Spleen (tissue), 11 donors: Measurements from ENCODE around the gene MEOX1. TPM values are rescaled to one million over a fixed set of nuclear protein-coding genes. Genes with fewer than 3 reads are reported as not detected.

ENCODE experiments used
- DNase-seq: peaks from one replicate; pipeline ENCODE4 v3.0.0-alpha.2; 2020
- H3K27ac ChIP-seq, 8 donors: fragments of 200-600 bp; sonication (generic) in 7 of 8; 1 replicate in 4 of 8; 2 replicates in 4 of 8; pipeline versions ENCODE4 v1.5.0 to v1.8.0; 2016 to 2021; ENCODE audit warnings: inconsistent platforms in 4 of 8, mild to moderate bottlenecking in 4 of 8, moderate library complexity in 1 of 8
- H3K27me3 ChIP-seq, 7 donors: fragments of 200-600 bp; sonication (generic) in 6 of 7; replicated peaks in 1 of 7; 1 replicate in 4 of 7; 2 replicates in 3 of 7; pipeline versions ENCODE4 v1.5.0 to v1.8.0; 2016 to 2021; ENCODE audit warnings: inconsistent platforms in 3 of 7, mild to moderate bottlenecking in 1 of 7
- H3K36me3 ChIP-seq, 6 donors: fragments of 200-600 bp; sonication (generic) in 5 of 6; 1 replicate in 4 of 6; 2 replicates in 2 of 6; pipeline versions ENCODE4 v1.5.0 to v1.8.0; 2016 to 2021; ENCODE audit warnings: inconsistent platforms in 2 of 6
- H3K4me1 ChIP-seq, 6 donors: fragments of 200-600 bp; sonication (generic) in 5 of 6; 1 replicate in 3 of 6; 2 replicates in 3 of 6; pipeline versions ENCODE4 v1.5.0 to v1.8.0; 2016 to 2021; ENCODE audit warnings: inconsistent platforms in 3 of 6
- H3K4me3 ChIP-seq, 8 donors: fragments of 200-600 bp; sonication (generic) in 7 of 8; 1 replicate in 4 of 8; 2 replicates in 4 of 8; pipeline versions ENCODE4 v1.5.0 to v1.8.0; 2016 to 2021; ENCODE audit warnings: inconsistent platforms in 4 of 8, mild to moderate bottlenecking in 4 of 8, moderate library complexity in 2 of 8
- H3K9me3 ChIP-seq, 8 donors: fragments of 200-600 bp; sonication (generic) in 7 of 8; 1 replicate in 4 of 8; 2 replicates in 4 of 8; pipeline versions ENCODE4 v1.5.0 to v1.8.0; 2016 to 2021; ENCODE audit warnings: inconsistent platforms in 4 of 8
- CTCF ChIP-seq, 11 experiments: fragments of 200-600 bp in 7 of 11; fragments of 450-650 bp in 4 of 11; sonication (generic) in 4 of 11; IDR thresholded peaks in 8 of 11; conservative IDR thresholded peaks in 3 of 11; 1 replicate in 7 of 11; 2 replicates in 4 of 11; pipeline versions ENCODE4 v1.4.0 to v1.8.0; 2016 to 2021; ENCODE audit warnings: antibody characterized with exemption in 11 of 11, inconsistent platforms in 4 of 11, mild to moderate bottlenecking in 1 of 11
- POLR2A ChIP-seq, 3 donors: fragments of 450-650 bp; IDR thresholded peaks; one replicate each; pipeline ENCODE4 v1.5.1; 2017; ENCODE audit warnings: antibody characterized with exemption in 3 of 3, mild to moderate bottlenecking in 1 of 3
- POLR2AphosphoS5 ChIP-seq, 3 donors: sonication (generic); formaldehyde crosslinking; IDR thresholded peaks; one replicate each; pipeline ENCODE4 v1.5.1; 2017; ENCODE audit warnings: antibody characterized with exemption in 3 of 3
- WGBS, 5 donors: extraction: QIAGEN DNeasy Blood & Tissue Kit in 3 of 5; methylation state at CpG; one replicate each; pipeline versions ENCODE4 v1.1.5 to v1.1.7; 2013 to 2018; 5-methylcytosine and 5-hydroxymethylcytosine counted together
- intact Hi-C: fragments of 100-400 bp; cut with DNase I; formaldehyde crosslinking; loops from one replicate; pipeline ENCODE4 v1.15.0; 2023; ENCODE audit warnings: low total_unique reads
- polyA plus RNA-seq, 3 donors: library from polyadenylated mRNA; stranded (reverse); fragments of 200-250 nt; gene quantifications; one replicate each; pipeline ENCODE4 v1.2.1, GENCODE V29; 2013
- total RNA-seq, 7 donors: library from RNA; depleted of rRNA in 3 of 7; stranded (reverse); fragments of >200 nt in 3 of 7; fragmentation: NEBNext Ultra II Directional in 4 of 7; extraction: Animal tissue kit (Norgen Biotek cat#: 25700) in 4 of 7; gene quantifications; one replicate each; pipeline versions ENCODE4 v1.1.0 to v1.2.1, GENCODE V29; 2016 to 2021
- donor health status: healthy with polysubstance abuse.
- donor health status: DM: no; HTN: no; CAD: no; lungs with moderate emphysema.
- donor health status: DM: no; HTN: no; CAD: no.
- donor health status: Bipolar disorder and iron deficiency.
- donor health status: healthy.
- donor health status: DM: no; HTN: no; CAD: no.
- donor health status: DM: yes; HTN: yes; CAD: no.

The MEOX1 gene
- total and polyA plus RNA-seq, 10 donors, result 4.1 to 46.9 (median 14.4) TPM

- H3K4me3 ChIP-seq, result no peak overlapping the region
- H3K36me3 ChIP-seq, result no peaks in the 10 kb centered on the region
- 41 to 58% (median 54%) methylated on average over 11 to 15 of the region's 15 CpGs for WGBS, 5 donors
- peak overlapping the region in 1 of 8 donors; percentile 18 for H3K27ac ChIP-seq
- H3K4me1 ChIP-seq, result peaks cover 0 to 26% (median 8%) of the 10 kb centered on the region in 6 donors
- intact Hi-C loops, result no loop called here
- peaks cover 0 to 6% (median 0%) of the 10 kb centered on the region in 7 donors for H3K27me3 ChIP-seq
- TF ChIP-seq CTCF (IDR thresholded peaks at IDR 0.05 in 8 of 11, conservative IDR thresholded peaks at IDR 0.05 in 3 of 11), result no peak
- TF ChIP-seq POLR2AphosphoS5 (IDR thresholded peaks at IDR 0.05), result no peak
- TF ChIP-seq POLR2A (IDR thresholded peaks at IDR 0.05), result no peak
- no peak for DNase-seq
- H3K9me3 ChIP-seq, result no peaks in the 10 kb centered on the region
Measured at GRCh38 chr17:43628089-43628650, 33.6 kb downstream of the MEOX1 start.

- peaks cover 0 to 6% (median 0%) of the 10 kb centered on the region in 7 donors for H3K27me3 ChIP-seq
- no peaks in the 10 kb centered on the region for H3K36me3 ChIP-seq
- no peak for TF ChIP-seq POLR2A (IDR thresholded peaks at IDR 0.05)
- TF ChIP-seq POLR2AphosphoS5 (IDR thresholded peaks at IDR 0.05), result no peak
- TF ChIP-seq CTCF (IDR thresholded peaks at IDR 0.05 in 8 of 11, conservative IDR thresholded peaks at IDR 0.05 in 3 of 11), result no peak
- intact Hi-C loops, result no loop called here
- no peak overlapping the region for H3K4me3 ChIP-seq
- 37 to 59% (median 43%) methylated on average over 5 of the region's 5 CpGs for WGBS, 5 donors
- DNase-seq, result no peak
- peaks cover 0 to 22% (median 8%) of the 10 kb centered on the region in 6 donors for H3K4me1 ChIP-seq
- H3K27ac ChIP-seq, result no peak overlapping the region
- no peaks in the 10 kb centered on the region for H3K9me3 ChIP-seq
Measured at GRCh38 chr17:43627653-43628052, 34.1 kb downstream of the MEOX1 start.

- Histone ChIP-seq H3K4me3 (no peak overlapping the region), H3K36me3 (no peaks in the 10 kb centered on the region), H3K9me3 (no peaks in the 10 kb centered on the region), H3K27ac (no peak overlapping the region), H3K4me1 (peaks cover 0 to 14% (median 4%) of the 10 kb centered on the region in 6 donors), H3K27me3 (peaks cover 0 to 12% (median 0%) of the 10 kb centered on the region in 7 donors)
- intact Hi-C loops, result no loop called here
- DNase-seq, result no peak
- TF ChIP-seq POLR2A (IDR thresholded peaks at IDR 0.05), result no peak
- whole genome bisulfite sequencing, 5 donors, result 85 to 97% (median 89%) methylated on average over 3 of the region's 3 CpGs
Measured at GRCh38 chr17:43626023-43626422, 35.7 kb downstream of the MEOX1 start.

GRCh38 chr17:43625606-43626005 lies 36.1 kb downstream of the MEOX1 start:
- no peak overlapping the region for H3K4me3 ChIP-seq
- no peaks in the 10 kb centered on the region for H3K36me3 ChIP-seq
- intact Hi-C loops, result no loop called here
- no peak overlapping the region for H3K27ac ChIP-seq
- H3K4me1 ChIP-seq, result peaks cover 0 to 14% (median 4%) of the 10 kb centered on the region in 6 donors
- TF ChIP-seq CTCF (IDR thresholded peaks at IDR 0.05 in 8 of 11, conservative IDR thresholded peaks at IDR 0.05 in 3 of 11) (no peak), POLR2AphosphoS5 (IDR thresholded peaks at IDR 0.05) (no peak), POLR2A (IDR thresholded peaks at IDR 0.05) (no peak)
- no peak for DNase-seq
- H3K27me3 ChIP-seq, result peaks cover 0 to 12% (median 0%) of the 10 kb centered on the region in 7 donors
- no peaks in the 10 kb centered on the region for H3K9me3 ChIP-seq
